GM23338 (cell line): ENCODE results near the gene SEZ6. TPM values are rescaled to one million over a fixed set of nuclear protein-coding genes. Genes with fewer than 3 reads are reported as not detected.

ENCODE experiments used
- ATAC-seq: fragments of 200-7000 bp; cut with Tn5 transposase; 3 replicates; pipeline ENCODE4 v1.9.1; 2020
- DNase-seq: peaks from one replicate; pipeline ENCODE4 v3.0.0-alpha.2; 2015; ENCODE audit warnings: low spot score
- H2AFZ ChIP-seq: fragments of 200-600 bp; sonication (generic); 2 replicates; pipeline ENCODE4 v1.8.0; 2016; ENCODE audit warnings: antibody characterized with exemption, mild to moderate bottlenecking, moderate library complexity
- H3F3A ChIP-seq: fragments of 200-600 bp; sonication (generic); replicated peaks from 2 replicates; pipeline ENCODE4 v1.8.0; 2017; ENCODE audit warnings: antibody characterized with exemption, mixed run types, low read depth
- H3K27ac ChIP-seq: fragments of 200-600 bp; sonication (generic); 2 replicates; pipeline ENCODE4 v1.6.1; 2016; ENCODE audit warnings: low read depth
- H3K27me3 ChIP-seq: fragments of 200-600 bp; sonication (generic); 2 replicates; pipeline ENCODE4 v1.8.0; 2016; ENCODE audit warnings: mild to moderate bottlenecking, mixed run types, moderate library complexity; ENCODE audit not compliant: insufficient read depth
- H3K36me3 ChIP-seq: fragments of 200-600 bp; sonication (generic); 2 replicates; pipeline ENCODE4 v1.8.0; 2016; ENCODE audit warnings: mild to moderate bottlenecking; ENCODE audit not compliant: insufficient read depth
- H3K4me1 ChIP-seq: fragments of 200-600 bp; sonication (generic); 2 replicates; pipeline ENCODE4 v1.8.0; 2016; ENCODE audit warnings: mild to moderate bottlenecking, moderate library complexity; ENCODE audit not compliant: insufficient read depth
- H3K4me2 ChIP-seq: fragments of 200-600 bp; sonication (generic); 2 replicates; pipeline ENCODE4 v1.7.1; 2017; ENCODE audit warnings: mixed run types
- H3K4me3 ChIP-seq: fragments of 200-600 bp; sonication (generic); 2 replicates; pipeline ENCODE4 v1.6.1; 2016; ENCODE audit warnings: mixed run types
- H3K79me2 ChIP-seq: fragments of 200-600 bp; sonication (generic); replicated peaks from 2 replicates; pipeline ENCODE4 v1.8.0; 2017; ENCODE audit warnings: mild to moderate bottlenecking; ENCODE audit not compliant: insufficient read depth
- H3K9me2 ChIP-seq: fragments of 200-600 bp; sonication (generic); 2 replicates; pipeline ENCODE4 v1.8.0; 2017; ENCODE audit not compliant: insufficient read depth
- H4K20me1 ChIP-seq: fragments of 200-600 bp; sonication (generic); replicated peaks from 2 replicates; pipeline ENCODE4 v1.8.0; 2017; ENCODE audit warnings: mild to moderate bottlenecking; ENCODE audit not compliant: insufficient read depth
- H3K27ac Mint-ChIP-seq: 2 replicates; pipeline ENCODE4 v1.8.0; 2020; ENCODE audit warnings: inconsistent platforms, mild to moderate bottlenecking, moderate library complexity, mixed read lengths
- H3K27me3 Mint-ChIP-seq: 3 replicates; pipeline ENCODE4 v1.8.0; 2022; ENCODE audit warnings: low read depth, mild to moderate bottlenecking, moderate library complexity, mixed read lengths, inconsistent platforms; ENCODE audit not compliant: insufficient read depth, poor library complexity
- H3K36me3 Mint-ChIP-seq: 3 replicates; pipeline ENCODE4 v1.8.0; 2021; ENCODE audit warnings: low read depth, mild to moderate bottlenecking, inconsistent platforms, moderate library complexity, mixed read lengths
- H3K4me1 Mint-ChIP-seq: 3 replicates; pipeline ENCODE4 v1.8.0; 2020; ENCODE audit warnings: mild to moderate bottlenecking, inconsistent platforms, mixed read lengths
- H3K4me3 Mint-ChIP-seq: 3 replicates; pipeline ENCODE4 v1.8.0; 2021; ENCODE audit warnings: moderate library complexity, mild to moderate bottlenecking, inconsistent platforms, mixed read lengths
- H3K9me3 Mint-ChIP-seq: 3 replicates; pipeline ENCODE4 v1.8.0; 2020; ENCODE audit warnings: moderate library complexity, mild to moderate bottlenecking, inconsistent platforms, mixed read lengths
- CREB1 ChIP-seq: fragments of 250-450 bp; sonication (Bioruptor Pico); IDR thresholded peaks from 2 replicates; pipeline ENCODE4 v1.5.0; 2020; ENCODE audit warnings: low read depth, mild to moderate bottlenecking, moderate library complexity
- EZH2 ChIP-seq: fragments of 200-600 bp; sonication (generic); IDR thresholded peaks from one replicate; pipeline ENCODE4 v1.8.0; 2017; ENCODE audit warnings: antibody characterized with exemption, mild to moderate bottlenecking, low read depth; ENCODE audit not compliant: unreplicated experiment
- EZH2phosphoT487 ChIP-seq: fragments of 200-600 bp; sonication (generic); IDR thresholded peaks from one replicate; pipeline ENCODE4 v1.8.1; 2018; ENCODE audit warnings: antibody characterized with exemption; ENCODE audit not compliant: unreplicated experiment
- NANOG ChIP-seq: IDR thresholded peaks from 2 replicates; pipeline ENCODE4 v1.6.1; 2016; ENCODE audit warnings: antibody characterized with exemption, borderline replicate concordance
- polyA plus RNA-seq: library from polyadenylated mRNA; unstranded; fragments of >200 nt; fragmentation: Nextera tagmentation; extraction: Ambion mirVana; gene quantifications from 2 replicates; pipeline ENCODE4 v1.2.1, GENCODE V29; 2016
- total RNA-seq: library from RNA; depleted of rRNA; stranded (reverse); fragments of >200 nt; shearing (Covaris generic); gene quantifications from 2 replicates; pipeline ENCODE4 v1.2.3, GENCODE V29; 2014
- TF ChIP-seq, protein P1 (sequence below), 2 experiments: fragments of 200-600 bp in 1 of 2; sonication (generic) in 1 of 2; conservative IDR thresholded peaks; 2 replicates each; pipeline versions ENCODE4 v1.5.1 to v1.6.1; 2016 to 2017; ENCODE audit warnings: antibody characterized with exemption in 2 of 2, low read depth in 2 of 2, mild to moderate bottlenecking in 2 of 2, moderate library complexity in 1 of 2
- TF ChIP-seq, protein P2 (sequence below): IDR thresholded peaks from one replicate; pipeline ENCODE4 v1.6.1; 2018; ENCODE audit warnings: antibody characterized with exemption; ENCODE audit not compliant: unreplicated experiment
- TF ChIP-seq, protein P3 (sequence below): fragments of 250-450 bp; sonication (Bioruptor Pico); IDR thresholded peaks from 2 replicates; pipeline ENCODE4 v1.5.0; 2020; ENCODE audit warnings: mild to moderate bottlenecking, moderate library complexity

The SEZ6 gene
- total and polyA plus RNA-seq, 2 experiments from 2014 or later = 1.0 to 6.5 TPM

DNA sequence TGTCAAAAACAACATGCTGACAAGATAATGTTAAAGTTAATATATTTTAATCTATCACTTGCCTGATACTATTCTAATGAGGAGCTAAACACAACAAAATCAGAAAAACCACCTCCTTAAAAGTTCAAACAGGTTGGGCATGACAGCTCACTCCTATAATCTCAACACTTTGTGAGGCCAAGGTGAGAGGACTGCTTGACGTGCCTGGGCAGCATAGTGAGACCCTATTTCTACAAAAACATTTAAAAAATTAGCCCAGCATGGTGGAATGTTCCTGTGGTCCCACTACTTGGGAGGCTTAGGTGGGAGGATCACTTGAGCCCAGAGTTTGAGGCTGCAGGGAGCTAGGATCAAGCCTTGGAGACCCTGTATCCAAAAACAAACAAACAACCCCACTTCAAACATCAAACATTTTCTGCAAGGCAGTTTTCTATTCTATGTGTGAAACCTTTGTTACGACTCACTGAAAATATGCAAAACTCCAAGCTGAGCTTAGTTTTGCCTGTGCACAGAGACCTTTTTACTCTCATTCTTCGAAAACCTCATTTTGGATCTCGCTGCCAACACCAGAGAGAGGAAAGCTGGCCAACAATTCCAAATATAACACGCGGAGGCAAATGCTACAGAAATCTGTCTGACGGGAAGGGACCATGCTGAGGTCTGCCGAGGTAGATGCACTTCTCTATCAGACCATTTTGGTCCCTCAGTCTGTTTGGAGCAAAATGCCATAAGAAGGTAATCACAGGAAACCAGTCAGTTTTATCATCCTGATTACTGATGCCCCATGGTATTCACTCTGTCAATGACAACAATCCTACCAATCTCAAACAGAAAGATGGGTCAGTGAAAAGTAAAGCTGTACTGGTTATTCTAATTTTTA lies 60.7 kb downstream of the SEZ6 start (continued):
- TF ChIP-seq CREB1 (no peak), EZH2 (no peak), EZH2phosphoT487 (no peak)
- TF ChIP-seq, protein P1, sequence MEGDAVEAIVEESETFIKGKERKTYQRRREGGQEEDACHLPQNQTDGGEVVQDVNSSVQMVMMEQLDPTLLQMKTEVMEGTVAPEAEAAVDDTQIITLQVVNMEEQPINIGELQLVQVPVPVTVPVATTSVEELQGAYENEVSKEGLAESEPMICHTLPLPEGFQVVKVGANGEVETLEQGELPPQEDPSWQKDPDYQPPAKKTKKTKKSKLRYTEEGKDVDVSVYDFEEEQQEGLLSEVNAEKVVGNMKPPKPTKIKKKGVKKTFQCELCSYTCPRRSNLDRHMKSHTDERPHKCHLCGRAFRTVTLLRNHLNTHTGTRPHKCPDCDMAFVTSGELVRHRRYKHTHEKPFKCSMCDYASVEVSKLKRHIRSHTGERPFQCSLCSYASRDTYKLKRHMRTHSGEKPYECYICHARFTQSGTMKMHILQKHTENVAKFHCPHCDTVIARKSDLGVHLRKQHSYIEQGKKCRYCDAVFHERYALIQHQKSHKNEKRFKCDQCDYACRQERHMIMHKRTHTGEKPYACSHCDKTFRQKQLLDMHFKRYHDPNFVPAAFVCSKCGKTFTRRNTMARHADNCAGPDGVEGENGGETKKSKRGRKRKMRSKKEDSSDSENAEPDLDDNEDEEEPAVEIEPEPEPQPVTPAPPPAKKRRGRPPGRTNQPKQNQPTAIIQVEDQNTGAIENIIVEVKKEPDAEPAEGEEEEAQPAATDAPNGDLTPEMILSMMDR (conservative IDR thresholded peaks at IDR 0.05; ENCODE audit: low read depth in 2 of 2) = no peak
- TF ChIP-seq, protein P2, sequence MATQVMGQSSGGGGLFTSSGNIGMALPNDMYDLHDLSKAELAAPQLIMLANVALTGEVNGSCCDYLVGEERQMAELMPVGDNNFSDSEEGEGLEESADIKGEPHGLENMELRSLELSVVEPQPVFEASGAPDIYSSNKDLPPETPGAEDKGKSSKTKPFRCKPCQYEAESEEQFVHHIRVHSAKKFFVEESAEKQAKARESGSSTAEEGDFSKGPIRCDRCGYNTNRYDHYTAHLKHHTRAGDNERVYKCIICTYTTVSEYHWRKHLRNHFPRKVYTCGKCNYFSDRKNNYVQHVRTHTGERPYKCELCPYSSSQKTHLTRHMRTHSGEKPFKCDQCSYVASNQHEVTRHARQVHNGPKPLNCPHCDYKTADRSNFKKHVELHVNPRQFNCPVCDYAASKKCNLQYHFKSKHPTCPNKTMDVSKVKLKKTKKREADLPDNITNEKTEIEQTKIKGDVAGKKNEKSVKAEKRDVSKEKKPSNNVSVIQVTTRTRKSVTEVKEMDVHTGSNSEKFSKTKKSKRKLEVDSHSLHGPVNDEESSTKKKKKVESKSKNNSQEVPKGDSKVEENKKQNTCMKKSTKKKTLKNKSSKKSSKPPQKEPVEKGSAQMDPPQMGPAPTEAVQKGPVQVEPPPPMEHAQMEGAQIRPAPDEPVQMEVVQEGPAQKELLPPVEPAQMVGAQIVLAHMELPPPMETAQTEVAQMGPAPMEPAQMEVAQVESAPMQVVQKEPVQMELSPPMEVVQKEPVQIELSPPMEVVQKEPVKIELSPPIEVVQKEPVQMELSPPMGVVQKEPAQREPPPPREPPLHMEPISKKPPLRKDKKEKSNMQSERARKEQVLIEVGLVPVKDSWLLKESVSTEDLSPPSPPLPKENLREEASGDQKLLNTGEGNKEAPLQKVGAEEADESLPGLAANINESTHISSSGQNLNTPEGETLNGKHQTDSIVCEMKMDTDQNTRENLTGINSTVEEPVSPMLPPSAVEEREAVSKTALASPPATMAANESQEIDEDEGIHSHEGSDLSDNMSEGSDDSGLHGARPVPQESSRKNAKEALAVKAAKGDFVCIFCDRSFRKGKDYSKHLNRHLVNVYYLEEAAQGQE = no peak

DNA sequence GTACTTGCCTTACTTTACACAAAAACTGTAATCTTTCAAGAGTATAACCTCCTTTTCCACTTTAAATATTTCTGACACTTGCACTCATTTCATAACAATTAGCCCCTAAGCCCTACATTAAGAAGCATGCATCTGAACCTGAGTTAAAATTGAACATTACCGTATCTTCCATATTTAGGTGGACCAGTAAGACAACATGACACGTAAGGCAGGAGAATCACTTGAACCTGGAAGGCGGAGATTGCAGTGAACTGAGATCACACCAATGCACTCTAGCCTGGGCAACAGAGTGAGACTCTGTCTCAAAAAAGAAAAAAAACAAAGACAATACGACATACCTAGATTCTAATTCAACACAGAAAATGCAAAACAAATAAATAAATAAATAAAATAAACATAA lies 61.5 kb downstream of the SEZ6 start:
- DNase-seq (no peak), ATAC-seq (no peak)
- Histone ChIP-seq H3K27me3 (no peaks in the 10 kb centered on the region), H3K36me3 (peaks cover 23% of the 10 kb centered on the region), H3F3A (peaks cover 10% of the 10 kb centered on the region; the same call in 1 of the 2 replicates), H2AFZ (no peak overlapping the region), H3K27ac (no peak overlapping the region), H3K4me1 (peaks cover 48% of the 10 kb centered on the region), H3K9me2 (no peaks in the 10 kb centered on the region), H3K79me2 (peaks cover 100% of the 10 kb centered on the region), H3K4me2 (no peak overlapping the region), H3K4me3 (no peak overlapping the region), H4K20me1 (peaks cover 87% of the 10 kb centered on the region)
- Mint-ChIP-seq H3K27me3 (no peaks in the 10 kb centered on the region), H3K4me3 (no peak overlapping the region), H3K9me3 (no peaks in the 10 kb centered on the region), H3K27ac (no peak overlapping the region), H3K36me3 (peaks cover 61% of the 10 kb centered on the region), H3K4me1 (peaks cover 48% of the 10 kb centered on the region)
- TF ChIP-seq CREB1 = no peak
- TF ChIP-seq NANOG = no peak

DNA sequence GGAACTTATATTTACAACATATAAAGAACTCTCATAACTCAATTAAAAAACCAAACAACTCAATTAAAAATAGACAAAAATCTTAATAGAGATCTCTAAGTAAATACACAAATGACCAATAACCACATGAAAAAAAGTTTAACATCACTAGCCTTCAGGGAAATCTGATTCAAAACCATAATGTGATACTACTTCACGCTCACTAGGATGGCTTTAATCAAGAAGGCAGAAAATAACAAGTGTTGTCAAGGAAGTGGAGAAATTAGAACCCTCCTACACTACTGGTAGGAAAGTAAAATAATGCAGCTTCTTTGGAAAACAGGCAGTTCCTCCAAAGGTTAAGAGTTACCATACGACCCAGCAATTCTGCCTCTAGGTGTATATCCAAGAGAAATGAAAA lies 62.9 kb downstream of the SEZ6 start:
- no peaks in the 10 kb centered on the region for H3K9me2 ChIP-seq
- H3K36me3 ChIP-seq = peaks cover 23% of the 10 kb centered on the region
- TF ChIP-seq, protein P3, sequence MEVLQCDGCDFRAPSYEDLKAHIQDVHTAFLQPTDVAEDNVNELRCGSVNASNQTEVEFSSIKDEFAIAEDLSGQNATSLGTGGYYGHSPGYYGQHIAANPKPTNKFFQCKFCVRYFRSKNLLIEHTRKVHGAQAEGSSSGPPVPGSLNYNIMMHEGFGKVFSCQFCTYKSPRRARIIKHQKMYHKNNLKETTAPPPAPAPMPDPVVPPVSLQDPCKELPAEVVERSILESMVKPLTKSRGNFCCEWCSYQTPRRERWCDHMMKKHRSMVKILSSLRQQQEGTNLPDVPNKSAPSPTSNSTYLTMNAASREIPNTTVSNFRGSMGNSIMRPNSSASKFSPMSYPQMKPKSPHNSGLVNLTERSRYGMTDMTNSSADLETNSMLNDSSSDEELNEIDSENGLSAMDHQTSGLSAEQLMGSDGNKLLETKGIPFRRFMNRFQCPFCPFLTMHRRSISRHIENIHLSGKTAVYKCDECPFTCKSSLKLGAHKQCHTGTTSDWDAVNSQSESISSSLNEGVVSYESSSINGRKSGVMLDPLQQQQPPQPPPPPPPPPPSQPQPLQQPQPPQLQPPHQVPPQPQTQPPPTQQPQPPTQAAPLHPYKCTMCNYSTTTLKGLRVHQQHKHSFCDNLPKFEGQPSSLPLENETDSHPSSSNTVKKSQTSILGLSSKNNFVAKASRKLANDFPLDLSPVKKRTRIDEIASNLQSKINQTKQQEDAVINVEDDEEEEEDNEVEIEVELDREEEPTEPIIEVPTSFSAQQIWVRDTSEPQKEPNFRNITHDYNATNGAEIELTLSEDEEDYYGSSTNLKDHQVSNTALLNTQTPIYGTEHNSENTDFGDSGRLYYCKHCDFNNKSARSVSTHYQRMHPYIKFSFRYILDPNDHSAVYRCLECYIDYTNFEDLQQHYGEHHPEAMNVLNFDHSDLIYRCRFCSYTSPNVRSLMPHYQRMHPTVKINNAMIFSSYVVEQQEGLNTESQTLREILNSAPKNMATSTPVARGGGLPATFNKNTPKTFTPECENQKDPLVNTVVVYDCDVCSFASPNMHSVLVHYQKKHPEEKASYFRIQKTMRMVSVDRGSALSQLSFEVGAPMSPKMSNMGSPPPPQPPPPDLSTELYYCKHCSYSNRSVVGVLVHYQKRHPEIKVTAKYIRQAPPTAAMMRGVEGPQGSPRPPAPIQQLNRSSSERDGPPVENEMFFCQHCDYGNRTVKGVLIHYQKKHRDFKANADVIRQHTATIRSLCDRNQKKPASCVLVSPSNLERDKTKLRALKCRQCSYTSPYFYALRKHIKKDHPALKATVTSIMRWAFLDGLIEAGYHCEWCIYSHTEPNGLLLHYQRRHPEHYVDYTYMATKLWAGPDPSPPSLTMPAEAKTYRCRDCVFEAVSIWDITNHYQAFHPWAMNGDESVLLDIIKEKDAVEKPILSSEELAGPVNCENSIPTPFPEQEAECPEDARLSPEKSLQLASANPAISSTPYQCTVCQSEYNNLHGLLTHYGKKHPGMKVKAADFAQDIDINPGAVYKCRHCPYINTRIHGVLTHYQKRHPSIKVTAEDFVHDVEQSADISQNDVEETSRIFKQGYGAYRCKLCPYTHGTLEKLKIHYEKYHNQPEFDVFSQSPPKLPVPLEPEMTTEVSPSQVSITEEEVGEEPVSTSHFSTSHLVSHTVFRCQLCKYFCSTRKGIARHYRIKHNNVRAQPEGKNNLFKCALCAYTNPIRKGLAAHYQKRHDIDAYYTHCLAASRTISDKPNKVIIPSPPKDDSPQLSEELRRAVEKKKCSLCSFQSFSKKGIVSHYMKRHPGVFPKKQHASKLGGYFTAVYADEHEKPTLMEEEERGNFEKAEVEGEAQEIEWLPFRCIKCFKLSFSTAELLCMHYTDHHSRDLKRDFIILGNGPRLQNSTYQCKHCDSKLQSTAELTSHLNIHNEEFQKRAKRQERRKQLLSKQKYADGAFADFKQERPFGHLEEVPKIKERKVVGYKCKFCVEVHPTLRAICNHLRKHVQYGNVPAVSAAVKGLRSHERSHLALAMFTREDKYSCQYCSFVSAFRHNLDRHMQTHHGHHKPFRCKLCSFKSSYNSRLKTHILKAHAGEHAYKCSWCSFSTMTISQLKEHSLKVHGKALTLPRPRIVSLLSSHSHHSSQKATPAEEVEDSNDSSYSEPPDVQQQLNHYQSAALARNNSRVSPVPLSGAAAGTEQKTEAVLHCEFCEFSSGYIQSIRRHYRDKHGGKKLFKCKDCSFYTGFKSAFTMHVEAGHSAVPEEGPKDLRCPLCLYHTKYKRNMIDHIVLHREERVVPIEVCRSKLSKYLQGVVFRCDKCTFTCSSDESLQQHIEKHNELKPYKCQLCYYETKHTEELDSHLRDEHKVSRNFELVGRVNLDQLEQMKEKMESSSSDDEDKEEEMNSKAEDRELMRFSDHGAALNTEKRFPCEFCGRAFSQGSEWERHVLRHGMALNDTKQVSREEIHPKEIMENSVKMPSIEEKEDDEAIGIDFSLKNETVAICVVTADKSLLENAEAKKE = no peak
- H3K27ac ChIP-seq = no peak overlapping the region
- no peak for DNase-seq
- peaks cover 100% of the 10 kb centered on the region for H3K79me2 ChIP-seq
- H3K4me1 ChIP-seq = peaks cover 50% of the 10 kb centered on the region
- H3K27ac Mint-ChIP-seq = no peak overlapping the region
- H4K20me1 ChIP-seq = peaks cover 92% of the 10 kb centered on the region
- no peak for ATAC-seq
- H3K27me3 ChIP-seq = no peaks in the 10 kb centered on the region
- H3K4me2 ChIP-seq = no peak overlapping the region
- no peak overlapping the region for H3K4me3 Mint-ChIP-seq
- peaks cover 52% of the 10 kb centered on the region for H3K4me1 Mint-ChIP-seq
- no peaks in the 10 kb centered on the region for H3K9me3 Mint-ChIP-seq
- no peak overlapping the region for H3K4me3 ChIP-seq
- H2AFZ ChIP-seq = no peak overlapping the region
- H3F3A ChIP-seq = peaks cover 15% of the 10 kb centered on the region; the same call in 1 of the 2 replicates
- H3K36me3 Mint-ChIP-seq = peaks cover 49% of the 10 kb centered on the region
- no peaks in the 10 kb centered on the region for H3K27me3 Mint-ChIP-seq
